OCI-LY7 (cell line): ENCODE results near the gene TMEM130. TPM values are rescaled to one million over a fixed set of nuclear protein-coding genes. Genes with fewer than 3 reads are reported as not detected.

ENCODE experiments used
- BruUV-seq: library from RNA; stranded (reverse); fragments of 400-500 nt; replicated peaks from 2 replicates; lab custom pipeline; 2021; lab: Mats Ljungman, UMichigan
- CTCF ChIA-PET: fragments of 300-600 bp; sonication (Branson Sonifier 250); formaldehyde crosslinking; loops from one replicate; lab custom pipeline; 2022; ENCODE audit warnings: antibody characterized with exemption; ENCODE audit not compliant: unreplicated experiment; lab: Charles Lee
- POLR2A ChIA-PET: fragments of 300-600 bp; sonication (Branson Sonifier 250); formaldehyde crosslinking; loops from one replicate; lab custom pipeline; 2022; ENCODE audit warnings: antibody characterized with exemption; lab: Charles Lee
- DNase-seq: peaks from one replicate; pipeline ENCODE4 v3.0.0-alpha.2; 2015; ENCODE audit warnings: low spot score
- H2AFZ ChIP-seq: fragments of 200-600 bp; sonication (generic), shearing (Covaris generic); 2 replicates; pipeline ENCODE4 v1.6.1; 2014; ENCODE audit warnings: mild to moderate bottlenecking, antibody characterized with exemption, low read length, moderate library complexity
- H3K27ac ChIP-seq: fragments of 200-600 bp; sonication (generic); 2 replicates; pipeline ENCODE4 v1.5.1; 2014; ENCODE audit warnings: mixed run types, low read depth, mild to moderate bottlenecking, moderate library complexity, low read length, inconsistent platforms; ENCODE audit not compliant: poor library complexity, severe bottlenecking
- H3K36me3 ChIP-seq: fragments of 200-600 bp; sonication (generic); 2 replicates; pipeline ENCODE4 v1.6.1; 2014; ENCODE audit warnings: mild to moderate bottlenecking, antibody characterized with exemption, low read length, moderate library complexity, mixed read lengths; ENCODE audit not compliant: insufficient read depth
- H3K4me1 ChIP-seq: fragments of 200-600 bp; sonication (generic); 2 replicates; pipeline ENCODE4 v1.5.1; 2014; ENCODE audit warnings: mild to moderate bottlenecking, low read length; ENCODE audit not compliant: insufficient read depth, poor library complexity, severe bottlenecking
- H3K4me2 ChIP-seq: fragments of 200-600 bp; sonication (generic); 2 replicates; pipeline ENCODE4 v1.6.1; 2014; ENCODE audit warnings: mild to moderate bottlenecking, low read length
- H3K4me3 ChIP-seq: fragments of 200-600 bp; sonication (generic); 2 replicates; pipeline ENCODE4 v1.5.1; 2014; ENCODE audit warnings: mild to moderate bottlenecking, low read depth, low read length; ENCODE audit not compliant: poor library complexity, severe bottlenecking
- H3K79me2 ChIP-seq: fragments of 200-600 bp; sonication (generic); 2 replicates; pipeline ENCODE4 v1.6.1; 2016; ENCODE audit warnings: low read depth, mild to moderate bottlenecking, low read length, moderate library complexity, mixed read lengths; ENCODE audit not compliant: insufficient read depth
- H3K9me2 ChIP-seq: fragments of 200-600 bp; sonication (generic); 2 replicates; pipeline ENCODE4 v1.6.1; 2016; ENCODE audit warnings: mild to moderate bottlenecking, low read length, mixed read lengths; ENCODE audit not compliant: insufficient read depth
- H3K9me3 ChIP-seq: fragments of 200-600 bp; sonication (generic); 2 replicates; pipeline ENCODE4 v1.6.1; 2014; ENCODE audit warnings: mild to moderate bottlenecking, mixed run types, low read length, mixed read lengths
- H4K20me1 ChIP-seq: fragments of 200-600 bp; sonication (generic); 2 replicates; pipeline ENCODE4 v1.6.1; 2014; ENCODE audit warnings: mild to moderate bottlenecking, antibody characterized with exemption, low read length, moderate library complexity, mixed read lengths; ENCODE audit not compliant: insufficient read depth
- EZH2phosphoT487 ChIP-seq: fragments of 200-600 bp; sonication (generic); IDR thresholded peaks from 2 replicates; pipeline ENCODE4 v1.6.1; 2018; ENCODE audit warnings: low read depth, borderline replicate concordance, mild to moderate bottlenecking, mixed run types, antibody characterized with exemption, low read length, moderate library complexity, mixed read lengths
- intact Hi-C: fragments of 100-400 bp; cut with micrococcal nuclease; formaldehyde crosslinking; loops from one replicate; pipeline ENCODE4 v1.10.0; 2022; ENCODE audit not compliant: unreplicated experiment
- total RNA-seq, 2 experiments: library from RNA; depleted of rRNA in 1 of 2; stranded (reverse); fragments of >200 nt in 1 of 2; shearing (Covaris generic) in 1 of 2; gene quantifications; 2 replicates each; pipeline ENCODE4 v1.2.3, GENCODE V29; 2014 to 2022
- TF ChIP-seq, protein P1 (sequence below): fragments of 200-600 bp; sonication (generic); conservative IDR thresholded peaks from 2 replicates; pipeline ENCODE4 v1.5.1; 2014; ENCODE audit warnings: mild to moderate bottlenecking, antibody characterized with exemption, low read length, moderate library complexity, mixed read lengths

TMEM130 gene
- total RNA-seq, 2 experiments from 2014 or later = 0.22 to 0.57 TPM

DNA sequence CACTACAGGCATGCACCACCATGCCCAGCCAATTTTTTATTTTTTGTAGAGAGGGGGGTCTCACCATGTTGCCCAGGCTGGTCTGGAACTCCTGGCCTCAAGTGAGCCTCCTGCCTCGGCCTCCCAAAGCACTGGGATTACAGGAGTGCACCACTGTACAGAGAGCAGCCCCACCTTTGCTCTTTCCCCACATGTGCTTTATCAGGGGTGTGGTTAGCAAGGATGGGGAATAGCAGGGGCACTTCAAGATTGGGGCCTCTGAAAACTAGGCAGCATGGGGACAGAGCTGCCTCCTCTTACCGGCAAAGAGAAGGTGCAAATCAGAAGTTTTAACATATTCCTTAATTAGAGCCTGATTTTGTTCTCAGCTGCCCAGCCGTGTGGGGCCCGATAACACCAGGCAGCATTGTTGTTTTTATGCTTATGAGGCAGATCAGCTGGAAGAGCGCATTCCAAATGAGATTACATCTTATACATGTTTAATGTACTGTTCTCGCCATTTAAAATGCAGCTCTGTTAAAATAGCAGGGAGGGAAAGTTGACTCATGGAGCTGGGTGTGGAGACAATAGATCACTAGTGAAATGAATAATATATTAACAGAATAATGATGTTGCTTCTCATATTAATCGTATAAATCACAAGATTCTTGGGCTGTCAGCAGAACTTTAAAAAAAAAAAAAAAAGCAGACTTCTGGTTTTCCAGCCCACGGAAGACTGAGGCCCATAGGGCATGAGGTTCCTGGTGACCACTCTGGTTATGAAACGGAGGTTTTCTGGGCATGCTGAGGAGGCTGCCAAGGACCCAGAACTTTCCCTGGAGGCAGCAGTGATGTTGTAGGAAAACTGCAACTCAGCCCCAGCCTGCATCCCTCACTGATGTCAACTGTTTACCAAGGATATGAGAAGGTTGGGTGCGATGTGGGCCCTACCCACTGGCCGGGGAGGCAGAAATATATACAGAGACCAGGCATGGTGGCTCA, 62.5 kb downstream of the TMEM130 start:
- H4K20me1 ChIP-seq = no peaks in the 10 kb centered on the region
- H3K9me3 ChIP-seq = no peaks in the 10 kb centered on the region
- no peaks in the 10 kb centered on the region for H3K79me2 ChIP-seq
- H3K9me2 ChIP-seq = no peaks in the 10 kb centered on the region
- no peak overlapping the region for H3K4me3 ChIP-seq
- POLR2A ChIA-PET = interaction anchor here (0.6 to 0.7 kb wide), 2 partner anchors 8 to 20 kb away, joined by 3 to 4 read pairs; no protein-coding TSS in a partner anchor
- no peak overlapping the region for H2AFZ ChIP-seq
- intact Hi-C loops = no loop called here
- no peak for DNase-seq
- no peak overlapping the region for H3K4me2 ChIP-seq
- TF ChIP-seq, protein P1, sequence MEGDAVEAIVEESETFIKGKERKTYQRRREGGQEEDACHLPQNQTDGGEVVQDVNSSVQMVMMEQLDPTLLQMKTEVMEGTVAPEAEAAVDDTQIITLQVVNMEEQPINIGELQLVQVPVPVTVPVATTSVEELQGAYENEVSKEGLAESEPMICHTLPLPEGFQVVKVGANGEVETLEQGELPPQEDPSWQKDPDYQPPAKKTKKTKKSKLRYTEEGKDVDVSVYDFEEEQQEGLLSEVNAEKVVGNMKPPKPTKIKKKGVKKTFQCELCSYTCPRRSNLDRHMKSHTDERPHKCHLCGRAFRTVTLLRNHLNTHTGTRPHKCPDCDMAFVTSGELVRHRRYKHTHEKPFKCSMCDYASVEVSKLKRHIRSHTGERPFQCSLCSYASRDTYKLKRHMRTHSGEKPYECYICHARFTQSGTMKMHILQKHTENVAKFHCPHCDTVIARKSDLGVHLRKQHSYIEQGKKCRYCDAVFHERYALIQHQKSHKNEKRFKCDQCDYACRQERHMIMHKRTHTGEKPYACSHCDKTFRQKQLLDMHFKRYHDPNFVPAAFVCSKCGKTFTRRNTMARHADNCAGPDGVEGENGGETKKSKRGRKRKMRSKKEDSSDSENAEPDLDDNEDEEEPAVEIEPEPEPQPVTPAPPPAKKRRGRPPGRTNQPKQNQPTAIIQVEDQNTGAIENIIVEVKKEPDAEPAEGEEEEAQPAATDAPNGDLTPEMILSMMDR = no peak
- TF ChIP-seq EZH2phosphoT487 = no peak
- no peaks in the 10 kb centered on the region for H3K36me3 ChIP-seq
- CTCF ChIA-PET = no interaction called here
- H3K27ac ChIP-seq = no peak overlapping the region
- H3K4me1 ChIP-seq = peaks cover 7% of the 10 kb centered on the region
- no TSS peak for BruUV-seq

DNA sequence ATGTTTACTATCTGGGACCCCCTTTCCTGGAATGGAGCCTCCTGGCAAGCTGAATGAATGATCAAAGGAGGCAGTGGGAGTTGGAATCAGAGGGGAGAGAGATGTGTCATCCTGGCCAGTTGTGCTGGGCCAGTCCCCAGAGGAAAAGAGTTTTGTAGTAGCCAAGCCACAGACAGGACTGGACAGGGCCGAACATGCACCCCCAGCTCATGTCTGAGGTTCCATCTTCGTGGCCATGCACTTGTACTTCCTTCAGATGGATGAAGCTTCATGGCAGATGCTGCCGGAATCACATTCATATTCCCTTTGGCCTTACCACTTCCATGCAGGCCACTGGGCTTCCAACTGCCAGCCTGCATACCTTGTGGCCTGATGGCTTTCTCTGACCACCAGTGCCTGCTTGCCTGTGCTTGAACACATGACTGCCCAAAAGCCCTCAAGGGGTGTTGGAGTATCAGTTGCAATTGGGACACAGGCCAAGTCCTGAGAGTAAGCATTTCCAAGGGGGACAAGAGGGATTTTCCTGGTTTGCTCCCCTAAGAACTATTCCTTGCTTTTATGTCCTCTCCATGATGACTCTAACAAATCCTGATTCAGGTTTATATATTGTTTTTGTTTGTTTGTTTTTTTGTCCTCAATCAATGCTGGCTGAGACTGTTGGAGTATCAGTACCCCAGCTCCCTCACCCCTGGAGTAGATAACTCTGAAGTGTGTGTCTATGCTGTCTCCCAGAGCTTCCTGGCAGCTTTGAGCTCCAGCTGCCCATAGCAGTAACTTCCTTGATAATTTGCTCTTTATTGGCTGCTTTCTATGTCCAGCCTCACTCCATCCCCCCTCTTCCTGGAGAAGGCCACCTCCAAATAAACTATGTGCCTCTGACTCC, 63.6 kb downstream of the TMEM130 start:
- TF ChIP-seq, protein P1 = no peak
- TF ChIP-seq EZH2phosphoT487 = no peak
- no peaks in the 10 kb centered on the region for H3K9me2 ChIP-seq
- no peak overlapping the region for H2AFZ ChIP-seq
- peaks cover 14% of the 10 kb centered on the region for H3K4me1 ChIP-seq
- H4K20me1 ChIP-seq = no peaks in the 10 kb centered on the region
- no peaks in the 10 kb centered on the region for H3K36me3 ChIP-seq
- H3K4me3 ChIP-seq = no peak overlapping the region
- intact Hi-C loops = no loop called here
- no TSS peak for BruUV-seq
- DNase-seq = no peak
- no peak overlapping the region for H3K27ac ChIP-seq
- H3K4me2 ChIP-seq = no peak overlapping the region
- CTCF ChIA-PET = no interaction called here
- no peaks in the 10 kb centered on the region for H3K79me2 ChIP-seq
- POLR2A ChIA-PET = no interaction called here
- peaks cover 7% of the 10 kb centered on the region; the same call in 1 of the 2 replicates for H3K9me3 ChIP-seq
